PFSK-1 (cell line): ENCODE measurements around the gene NFKB1.

Experiments
- FOXP2 ChIP-seq: optimal IDR thresholded peaks from 2 replicates; pipeline ENCODE3; 2011; ENCODE audit warnings: borderline replicate concordance, control low read depth, inconsistent platforms; ENCODE audit not compliant: insufficient read depth; ENCODE audit errors: extremely low read length, extremely low read depth
- POLR2AphosphoS5 ChIP-seq: IDR thresholded peaks from 2 replicates; pipeline ENCODE4 v1.6.1; 2012; ENCODE audit warnings: low read depth, mild to moderate bottlenecking, control low read depth, low read length, moderate library complexity
- REST ChIP-seq, 2 experiments: IDR thresholded peaks; 2 replicates each; pipeline versions ENCODE4 v1.6.1 to v1.8.0; 2011 to 2012; ENCODE audit warnings: low read depth in 2 of 2, low read length in 2 of 2, control low read depth in 1 of 2, inconsistent platforms in 1 of 2, mild to moderate bottlenecking in 1 of 2, moderate library complexity in 1 of 2; ENCODE audit not compliant: insufficient read depth in 1 of 2
- SIN3A ChIP-seq: IDR thresholded peaks from 2 replicates; pipeline ENCODE4 v1.6.1; 2012; ENCODE audit warnings: mild to moderate bottlenecking, low read length, moderate library complexity, borderline replicate concordance; ENCODE audit not compliant: insufficient read depth
- TAF1 ChIP-seq: IDR thresholded peaks from 2 replicates; pipeline ENCODE4 v1.6.1; 2012; ENCODE audit warnings: low read length, control low read depth, borderline replicate concordance; ENCODE audit not compliant: insufficient read depth

NFKB1 gene

GRCh38 chr4:102552781-102553180, 51.6 kb downstream of the NFKB1 start:
- no peak for TF ChIP-seq TAF1
- TF ChIP-seq FOXP2, result no peak
- TF ChIP-seq POLR2AphosphoS5, result no peak
- no peak for TF ChIP-seq REST (IDR thresholded peaks at IDR 0.05; ENCODE audit: insufficient read depth in 1 of 2, low read depth in 2 of 2, low read length in 2 of 2)
- no peak for TF ChIP-seq SIN3A

GRCh38 chr4:102553982-102554381, 52.8 kb downstream of the NFKB1 start:
- TF ChIP-seq FOXP2, result no peak
- no peak for TF ChIP-seq SIN3A
- TF ChIP-seq REST (IDR thresholded peaks at IDR 0.05; ENCODE audit: insufficient read depth in 1 of 2, low read depth in 2 of 2, low read length in 2 of 2), result no peak
- no peak for TF ChIP-seq TAF1
- TF ChIP-seq POLR2AphosphoS5, result no peak

GRCh38 chr4:102554482-102554881, 53.3 kb downstream of the NFKB1 start:
- TF ChIP-seq TAF1 (no peak), POLR2AphosphoS5 (no peak), SIN3A (no peak), REST (IDR thresholded peaks at IDR 0.05; ENCODE audit: insufficient read depth in 1 of 2, low read depth in 2 of 2, low read length in 2 of 2) (no peak), FOXP2 (no peak)

- TF ChIP-seq TAF1, result no peak
- TF ChIP-seq FOXP2, result no peak
- TF ChIP-seq POLR2AphosphoS5, result no peak
- TF ChIP-seq SIN3A, result no peak
- no peak for TF ChIP-seq REST (IDR thresholded peaks at IDR 0.05; ENCODE audit: insufficient read depth in 1 of 2, low read depth in 2 of 2, low read length in 2 of 2)
These were observed 53.8 kb downstream of the NFKB1 start for GRCh38 chr4:102554992-102555391.

- TF ChIP-seq POLR2AphosphoS5, result no peak
- no peak for TF ChIP-seq SIN3A
- no peak for TF ChIP-seq FOXP2
- TF ChIP-seq REST (IDR thresholded peaks at IDR 0.05; ENCODE audit: insufficient read depth in 1 of 2, low read depth in 2 of 2, low read length in 2 of 2), result no peak
- no peak for TF ChIP-seq TAF1
These were observed 56.5 kb downstream of the NFKB1 start for GRCh38 chr4:102557636-102558035.
